ENCODE data around the gene MYO15A.

DNA sequence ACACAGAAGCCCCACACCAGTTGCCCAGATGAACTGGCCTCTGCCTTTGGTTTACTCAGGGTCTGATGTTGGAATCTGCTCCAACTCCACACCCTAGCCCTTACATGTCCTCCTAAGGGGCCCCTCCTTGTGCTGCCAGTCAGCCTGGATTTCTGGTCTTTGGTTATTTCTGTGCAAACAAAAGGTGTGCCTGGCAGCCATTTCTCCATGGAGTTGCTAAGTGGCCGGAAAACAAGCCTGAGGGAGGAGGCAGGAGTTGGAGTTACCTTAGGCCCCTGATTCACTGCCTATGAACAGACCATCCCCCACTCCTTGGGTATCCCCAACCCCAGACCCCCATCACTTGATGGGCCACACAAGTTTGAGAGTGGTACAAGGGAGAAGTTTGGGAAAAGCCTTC is 70.6 kb downstream of the MYO15A start:
- TF ChIP-seq POLR2A (IDR thresholded peaks at IDR 0.05; ENCODE audit: low read depth, low read length): no peak
- TF ChIP-seq RAD21 (IDR thresholded peaks at IDR 0.05; ENCODE audit: low read length): no peak
- TF ChIP-seq, protein P1, sequence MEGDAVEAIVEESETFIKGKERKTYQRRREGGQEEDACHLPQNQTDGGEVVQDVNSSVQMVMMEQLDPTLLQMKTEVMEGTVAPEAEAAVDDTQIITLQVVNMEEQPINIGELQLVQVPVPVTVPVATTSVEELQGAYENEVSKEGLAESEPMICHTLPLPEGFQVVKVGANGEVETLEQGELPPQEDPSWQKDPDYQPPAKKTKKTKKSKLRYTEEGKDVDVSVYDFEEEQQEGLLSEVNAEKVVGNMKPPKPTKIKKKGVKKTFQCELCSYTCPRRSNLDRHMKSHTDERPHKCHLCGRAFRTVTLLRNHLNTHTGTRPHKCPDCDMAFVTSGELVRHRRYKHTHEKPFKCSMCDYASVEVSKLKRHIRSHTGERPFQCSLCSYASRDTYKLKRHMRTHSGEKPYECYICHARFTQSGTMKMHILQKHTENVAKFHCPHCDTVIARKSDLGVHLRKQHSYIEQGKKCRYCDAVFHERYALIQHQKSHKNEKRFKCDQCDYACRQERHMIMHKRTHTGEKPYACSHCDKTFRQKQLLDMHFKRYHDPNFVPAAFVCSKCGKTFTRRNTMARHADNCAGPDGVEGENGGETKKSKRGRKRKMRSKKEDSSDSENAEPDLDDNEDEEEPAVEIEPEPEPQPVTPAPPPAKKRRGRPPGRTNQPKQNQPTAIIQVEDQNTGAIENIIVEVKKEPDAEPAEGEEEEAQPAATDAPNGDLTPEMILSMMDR (conservative IDR thresholded peaks at IDR 0.05; ENCODE audit: low read depth, low read length): no peak
- no peak for TF ChIP-seq CEBPB (IDR thresholded peaks at IDR 0.05; ENCODE audit: low read depth, low read length)
- TF ChIP-seq RCOR1 (IDR thresholded peaks at IDR 0.05; ENCODE audit: insufficient replicate concordance, low read length): no peak
- no peak for TF ChIP-seq NFE2L2 (IDR thresholded peaks at IDR 0.05; ENCODE audit: low read depth, low read length)
- TF ChIP-seq, protein P2, sequence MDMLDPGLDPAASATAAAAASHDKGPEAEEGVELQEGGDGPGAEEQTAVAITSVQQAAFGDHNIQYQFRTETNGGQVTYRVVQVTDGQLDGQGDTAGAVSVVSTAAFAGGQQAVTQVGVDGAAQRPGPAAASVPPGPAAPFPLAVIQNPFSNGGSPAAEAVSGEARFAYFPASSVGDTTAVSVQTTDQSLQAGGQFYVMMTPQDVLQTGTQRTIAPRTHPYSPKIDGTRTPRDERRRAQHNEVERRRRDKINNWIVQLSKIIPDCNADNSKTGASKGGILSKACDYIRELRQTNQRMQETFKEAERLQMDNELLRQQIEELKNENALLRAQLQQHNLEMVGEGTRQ (IDR thresholded peaks at IDR 0.05; ENCODE audit: low read depth, low read length): no peak
- TF ChIP-seq RFX5 (IDR thresholded peaks at IDR 0.05; ENCODE audit: low read depth, low read length): no peak
- no peak for TF ChIP-seq CHD1 (IDR thresholded peaks at IDR 0.05; ENCODE audit: low read depth, low read length)
- TF ChIP-seq SMC3 (IDR thresholded peaks at IDR 0.05; ENCODE audit: low read depth, low read length): no peak
- no peak for TF ChIP-seq MAFK (IDR thresholded peaks at IDR 0.05; ENCODE audit: low read depth, low read length)
- TF ChIP-seq FOS (IDR thresholded peaks at IDR 0.05; ENCODE audit: low read depth, low read length): no peak
- TF ChIP-seq BHLHE40 (IDR thresholded peaks at IDR 0.05; ENCODE audit: low read depth, low read length): no peak
